Activated CD4-positive, alpha-beta T cell treated with anti-CD3 and anti-CD28 coated beads, Interleukin-2, amount 50 U/mL, for 16 hours (primary cell): ENCODE measurements around the gene DIP2A.
"Not testable (repeated sequence)": the region's sequence is repeated elsewhere in the genome, so short reads cannot be mapped to it uniquely, and the experiment has no call there.

Experiments
- DNase-seq: peaks from one replicate; pipeline ENCODE4 v3.0.0-alpha.2; 2020

The DIP2A gene

GRCh38 chr21:46483300-46484295 is 24.9 kb downstream of the DIP2A start:
- DNase-seq = peak; percentile 34

GRCh38 chr21:46486481-46487126 is 27.9 kb downstream of the DIP2A start:
- no peak for DNase-seq

- DNase-seq = no peak
Measured at GRCh38 chr21:46489162-46489663, 30.5 kb downstream of the DIP2A start.

GRCh38 chr21:46489800-46490199 is 31.1 kb downstream of the DIP2A start:
- no peak for DNase-seq

GRCh38 chr21:46491553-46491952 is 32.9 kb downstream of the DIP2A start:
- no peak for DNase-seq

- no peak for DNase-seq
Measured at GRCh38 chr21:46492851-46493250, 34.2 kb downstream of the DIP2A start.

GRCh38 chr21:46493828-46494227 is 35.1 kb downstream of the DIP2A start:
- no peak for DNase-seq

GRCh38 chr21:46498335-46499050 is 39.8 kb downstream of the DIP2A start:
- no peak for DNase-seq

GRCh38 chr21:46500224-46500861 is 41.7 kb downstream of the DIP2A start:
- DNase-seq = peak; percentile 52

- DNase-seq = peak; percentile 25
Measured at GRCh38 chr21:46503922-46504550, 45.3 kb downstream of the DIP2A start.

GRCh38 chr21:46504666-46505065 is 46.0 kb downstream of the DIP2A start:
- no peak for DNase-seq

- DNase-seq = no peak
Measured at GRCh38 chr21:46507562-46507961, 48.9 kb downstream of the DIP2A start.

GRCh38 chr21:46509741-46510502 is 51.2 kb downstream of the DIP2A start:
- DNase-seq = no peak

GRCh38 chr21:46515109-46515508 is 56.4 kb downstream of the DIP2A start:
- no peak for DNase-seq

- no peak for DNase-seq
Measured at GRCh38 chr21:46516068-46516467, 57.4 kb downstream of the DIP2A start.

GRCh38 chr21:46517361-46517760 is 58.7 kb downstream of the DIP2A start:
- DNase-seq = no peak

GRCh38 chr21:46518983-46519583 is 60.4 kb downstream of the DIP2A start:
- no peak for DNase-seq

GRCh38 chr21:46527393-46527792 is 68.7 kb downstream of the DIP2A start:
- not testable (repeated sequence) for DNase-seq

GRCh38 chr21:46527801-46528200 is 69.1 kb downstream of the DIP2A start:
- DNase-seq = no peak

- no peak for DNase-seq
Measured at GRCh38 chr21:46532080-46532479, 73.4 kb downstream of the DIP2A start.

GRCh38 chr21:46537026-46537425 is 78.3 kb downstream of the DIP2A start:
- DNase-seq = no peak
